T-helper 1 cell treated with Interleukin-12 subunit alpha and Interleukin-12 subunit beta and Interleukin-4 antibody, amounts not matched to agents 30 μg/mL and 1 μg/mL, for 36 hours (primary cell): Measurements from ENCODE around the gene FAF1.
"Not testable (repeated sequence)": the region's sequence is repeated elsewhere in the genome, so short reads cannot be mapped to it uniquely, and the experiment has no call there.

Experiments
- H3K27ac Mint-ChIP-seq: one replicate; pipeline ENCODE4 v1.8.0; 2021; ENCODE audit warnings: mild to moderate bottlenecking, mixed read lengths
- H3K27me3 Mint-ChIP-seq: one replicate; pipeline ENCODE4 v1.8.0; 2021; ENCODE audit warnings: low read depth, mixed read lengths
- H3K36me3 Mint-ChIP-seq: one replicate; pipeline ENCODE4 v1.8.0; 2021; ENCODE audit warnings: low read depth, mixed read lengths
- H3K4me1 Mint-ChIP-seq: one replicate; pipeline ENCODE4 v1.8.0; 2021; ENCODE audit warnings: low read depth, mixed read lengths
- H3K4me3 Mint-ChIP-seq: one replicate; pipeline ENCODE4 v1.8.0; 2021; ENCODE audit warnings: mild to moderate bottlenecking, moderate library complexity, mixed read lengths
- H3K9me3 Mint-ChIP-seq: one replicate; pipeline ENCODE4 v1.8.0; 2021; ENCODE audit warnings: mixed read lengths

Gene FAF1

DNA sequence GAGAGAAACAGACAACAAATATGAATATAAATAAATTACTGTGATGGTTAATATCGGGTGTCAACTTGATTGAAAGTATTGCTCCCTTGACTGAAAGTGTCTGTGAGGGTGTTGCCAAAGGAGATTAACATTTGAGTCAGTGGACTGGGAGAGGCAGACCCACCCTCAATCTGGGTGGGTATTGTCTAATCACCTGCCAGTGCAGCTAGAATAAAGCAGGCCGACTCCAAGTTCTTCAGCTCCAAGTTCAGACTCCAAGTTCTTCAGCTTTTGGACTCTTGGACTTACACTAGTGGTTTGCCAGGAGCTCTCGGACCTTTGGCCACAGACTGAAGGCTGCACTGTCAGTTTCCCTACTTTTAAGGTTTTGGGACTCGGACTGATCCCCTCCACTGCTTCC lies 232.5 kb downstream of the FAF1 start:
- H3K27ac Mint-ChIP-seq, H3K9me3 Mint-ChIP-seq, H3K27me3 Mint-ChIP-seq, H3K36me3 Mint-ChIP-seq, H3K4me3 Mint-ChIP-seq: not testable (repeated sequence)
- peaks cover 25% of the 10 kb centered on the region for H3K4me1 Mint-ChIP-seq

DNA sequence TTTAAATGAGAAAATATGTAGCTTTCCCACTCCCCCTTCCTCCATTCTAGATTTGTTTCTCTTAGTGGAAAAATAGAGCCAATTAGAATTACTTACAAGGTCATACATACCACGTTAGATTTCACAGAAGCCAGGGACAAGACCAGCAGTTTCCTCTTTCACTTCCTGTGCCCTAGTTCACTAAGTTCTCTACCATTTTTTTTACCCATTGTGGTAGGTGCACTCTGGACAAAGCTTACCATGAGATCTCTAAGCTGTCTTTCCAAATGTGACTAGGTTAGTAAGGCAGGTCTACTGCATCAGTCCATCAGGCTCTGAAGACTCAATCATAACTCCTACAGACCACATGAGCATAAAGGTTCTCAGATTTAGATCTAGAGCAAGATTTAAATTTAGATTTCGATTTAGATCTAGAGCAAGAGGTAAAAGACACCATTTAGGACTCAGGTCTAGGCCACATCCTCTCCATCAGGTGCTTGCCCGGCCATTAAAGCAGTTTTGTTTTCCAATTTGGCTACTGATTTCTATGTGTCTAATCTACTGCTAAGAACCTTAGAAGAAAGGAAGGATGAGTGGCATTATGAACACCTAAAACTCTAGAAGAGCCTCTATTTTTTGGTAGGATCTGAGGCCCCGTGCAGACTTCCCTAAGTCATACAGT lies 235.3 kb downstream of the FAF1 start:
- Mint-ChIP-seq H3K9me3 (no peaks in the 10 kb centered on the region), H3K4me3 (no peak overlapping the region), H3K36me3 (peaks cover 6% of the 10 kb centered on the region), H3K4me1 (peaks cover 21% of the 10 kb centered on the region), H3K27me3 (no peaks in the 10 kb centered on the region), H3K27ac (peak overlapping the region; percentile 58)

DNA sequence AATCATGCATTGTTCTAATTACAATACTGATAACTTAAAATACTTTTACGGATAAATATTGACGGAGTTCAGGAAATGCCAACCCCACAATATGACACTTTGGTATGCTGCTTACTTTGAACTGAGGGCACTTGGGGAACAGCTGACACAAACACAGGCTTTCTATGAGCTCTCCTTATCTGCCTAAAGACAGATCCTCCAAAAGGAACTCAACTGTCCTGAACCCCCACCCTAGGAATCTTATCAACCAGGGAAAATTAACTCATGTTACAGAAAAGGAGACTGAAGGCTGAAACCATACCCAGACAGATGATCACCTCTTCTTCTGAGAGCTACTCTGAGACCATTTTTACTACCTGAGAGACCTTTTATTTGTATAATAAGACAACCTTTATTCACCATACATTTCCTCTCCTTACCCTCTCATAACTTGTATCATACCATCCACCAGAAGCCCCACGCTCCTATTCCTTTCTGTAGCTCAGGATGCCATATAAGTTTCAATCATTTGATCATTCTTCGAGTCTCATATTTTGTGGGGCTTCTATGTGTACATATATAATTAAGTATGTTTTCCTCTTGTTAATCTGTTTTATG lies 239.5 kb downstream of the FAF1 start:
- H3K4me3 Mint-ChIP-seq: no peak overlapping the region
- no peaks in the 10 kb centered on the region for H3K27me3 Mint-ChIP-seq
- no peak overlapping the region for H3K27ac Mint-ChIP-seq
- peaks cover 8% of the 10 kb centered on the region for H3K36me3 Mint-ChIP-seq
- peaks cover 21% of the 10 kb centered on the region for H3K4me1 Mint-ChIP-seq
- peaks cover 5% of the 10 kb centered on the region for H3K9me3 Mint-ChIP-seq

DNA sequence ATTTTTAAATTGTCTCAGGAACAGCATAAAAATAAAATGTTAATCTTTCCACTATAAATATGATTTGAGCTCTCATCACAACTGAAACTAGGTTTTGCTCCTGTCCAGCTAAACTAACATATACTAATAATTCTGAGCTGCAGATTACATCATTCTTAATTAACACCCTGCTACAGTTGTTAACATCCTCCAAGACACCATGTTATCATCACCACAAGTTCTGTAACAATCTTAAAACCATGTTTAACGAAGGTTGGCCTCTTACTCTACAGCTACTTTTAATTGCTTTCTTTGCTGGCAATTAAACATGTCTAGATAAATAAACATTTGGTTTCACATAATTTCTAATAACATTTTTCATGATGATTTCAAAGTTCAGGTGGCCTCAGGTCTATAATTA lies 240.9 kb downstream of the FAF1 start:
- H3K27me3 Mint-ChIP-seq: no peaks in the 10 kb centered on the region

DNA sequence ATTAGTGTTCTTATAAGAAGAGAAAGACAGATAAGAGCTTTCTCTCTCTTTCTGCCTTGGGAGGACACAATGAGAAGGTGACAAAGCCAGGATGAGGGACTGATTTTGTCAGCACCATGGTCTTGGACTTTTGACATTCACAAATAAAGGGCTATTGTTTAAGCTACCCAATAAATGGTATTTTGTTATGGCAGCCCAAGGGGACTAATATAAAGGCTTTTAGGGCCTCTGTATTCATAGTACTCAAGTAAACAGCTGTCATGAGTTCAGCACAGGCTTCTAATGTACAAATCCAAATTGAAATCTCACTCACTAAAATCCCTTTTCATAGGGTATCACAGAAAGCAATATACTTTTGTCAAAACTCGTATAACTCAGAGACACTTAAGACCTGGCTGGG lies 242.7 kb downstream of the FAF1 start:
- H3K4me1 Mint-ChIP-seq: no peaks in the 10 kb centered on the region
- H3K27me3 Mint-ChIP-seq: no peaks in the 10 kb centered on the region
- peaks cover 4% of the 10 kb centered on the region for H3K36me3 Mint-ChIP-seq
- H3K27ac Mint-ChIP-seq: no peak overlapping the region
- H3K9me3 Mint-ChIP-seq: peaks cover 5% of the 10 kb centered on the region
- H3K4me3 Mint-ChIP-seq: no peak overlapping the region

More for the DNA sequence above, 240.9 kb downstream of the FAF1 start:
- H3K27ac Mint-ChIP-seq: no peak overlapping the region
- H3K36me3 Mint-ChIP-seq: peaks cover 7% of the 10 kb centered on the region
- no peak overlapping the region for H3K4me3 Mint-ChIP-seq
- peaks cover 5% of the 10 kb centered on the region for H3K9me3 Mint-ChIP-seq
- peaks cover 10% of the 10 kb centered on the region for H3K4me1 Mint-ChIP-seq

DNA sequence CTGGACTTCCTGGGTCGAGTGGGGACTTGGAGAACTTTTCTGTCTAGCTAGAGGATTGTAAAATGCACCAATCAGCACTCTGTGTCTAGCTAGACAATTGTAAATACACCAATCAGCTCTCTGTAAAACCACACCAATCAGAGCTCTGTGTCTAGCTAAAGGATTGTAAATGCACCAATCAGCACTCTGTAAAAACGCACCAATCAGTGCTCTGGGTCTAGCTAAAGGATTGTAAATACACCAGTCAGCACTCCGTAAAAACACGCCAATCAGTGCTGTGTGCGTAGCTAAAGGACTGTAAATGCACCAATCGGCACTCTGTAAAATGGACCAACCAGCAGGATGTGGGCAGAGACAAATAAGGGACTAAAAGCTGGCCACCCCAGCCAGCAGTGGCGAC lies 243.6 kb downstream of the FAF1 start:
- not testable (repeated sequence) for H3K4me3 Mint-ChIP-seq, H3K4me1 Mint-ChIP-seq, H3K27ac Mint-ChIP-seq, H3K9me3 Mint-ChIP-seq, H3K27me3 Mint-ChIP-seq, H3K36me3 Mint-ChIP-seq

DNA sequence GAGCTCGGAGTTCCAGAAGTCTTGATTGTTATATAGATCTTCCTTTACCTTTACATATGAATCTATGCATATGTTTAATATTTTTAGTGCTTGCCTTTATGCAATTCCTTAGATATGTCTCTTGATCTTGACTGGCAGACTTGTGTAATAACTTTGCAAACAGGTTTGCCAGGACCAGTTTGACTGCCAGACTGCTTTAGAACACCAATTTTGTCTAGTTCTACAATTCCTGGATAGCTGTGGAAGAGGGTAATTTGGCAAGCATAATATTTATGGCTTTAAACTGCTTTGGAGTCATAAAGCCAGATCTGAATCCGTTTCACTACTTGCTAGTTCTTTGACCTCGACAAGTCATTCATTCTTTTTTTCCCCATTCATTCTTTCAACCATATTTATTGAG lies 250.0 kb downstream of the FAF1 start:
- H3K9me3 Mint-ChIP-seq: no peaks in the 10 kb centered on the region
- H3K4me3 Mint-ChIP-seq: no peak overlapping the region
- H3K27me3 Mint-ChIP-seq: no peaks in the 10 kb centered on the region
- no peaks in the 10 kb centered on the region for H3K36me3 Mint-ChIP-seq
- H3K4me1 Mint-ChIP-seq: no peaks in the 10 kb centered on the region
- H3K27ac Mint-ChIP-seq: no peak overlapping the region

DNA sequence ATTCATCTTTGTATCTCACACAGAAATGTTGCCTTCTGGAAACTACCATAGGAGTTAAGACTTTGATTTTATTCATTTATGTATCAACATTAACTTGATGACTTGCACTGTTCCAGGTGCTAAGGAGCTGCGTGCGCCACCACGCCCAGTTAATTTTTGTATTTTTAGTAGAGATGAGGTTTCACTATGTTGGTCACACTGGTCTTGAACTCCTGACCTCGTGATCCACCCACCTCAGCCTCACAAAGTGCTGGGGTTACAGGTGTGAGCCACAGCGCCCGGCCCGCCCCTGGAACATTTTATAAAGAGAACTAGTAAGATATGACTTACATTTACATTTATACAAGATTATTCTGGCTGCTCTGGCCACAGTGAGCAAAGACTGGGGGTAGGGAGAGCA lies 252.2 kb downstream of the FAF1 start:
- H3K36me3 Mint-ChIP-seq: peaks cover 1% of the 10 kb centered on the region
- no peaks in the 10 kb centered on the region for H3K27me3 Mint-ChIP-seq
- H3K4me1 Mint-ChIP-seq: no peaks in the 10 kb centered on the region
- H3K27ac Mint-ChIP-seq: no peak overlapping the region
- no peaks in the 10 kb centered on the region for H3K9me3 Mint-ChIP-seq
- no peak overlapping the region for H3K4me3 Mint-ChIP-seq

DNA sequence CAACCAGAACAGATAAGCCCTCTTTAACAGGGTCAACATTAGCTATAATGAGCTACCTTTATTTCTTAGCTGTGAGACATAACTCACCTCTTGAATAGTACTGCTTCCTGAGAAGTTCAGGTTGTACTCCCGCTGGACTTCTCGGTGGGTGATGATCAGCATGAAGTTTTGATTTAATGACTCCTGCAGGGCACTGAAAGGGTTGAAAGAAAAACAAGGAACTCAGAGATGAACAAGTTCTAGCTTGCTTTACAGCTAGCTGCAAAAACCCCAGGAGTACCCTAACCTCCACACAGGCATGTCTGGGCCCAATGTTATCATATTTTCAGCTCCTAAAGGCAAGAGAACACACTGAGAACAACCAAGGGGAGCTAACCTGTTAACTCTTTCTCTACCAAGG lies 254.4 kb downstream of the FAF1 start:
- H3K27me3 Mint-ChIP-seq: no peaks in the 10 kb centered on the region
- no peak overlapping the region for H3K4me3 Mint-ChIP-seq
- H3K9me3 Mint-ChIP-seq: no peaks in the 10 kb centered on the region
- no peak overlapping the region for H3K27ac Mint-ChIP-seq
- no peaks in the 10 kb centered on the region for H3K4me1 Mint-ChIP-seq
- peaks cover 1% of the 10 kb centered on the region for H3K36me3 Mint-ChIP-seq

DNA sequence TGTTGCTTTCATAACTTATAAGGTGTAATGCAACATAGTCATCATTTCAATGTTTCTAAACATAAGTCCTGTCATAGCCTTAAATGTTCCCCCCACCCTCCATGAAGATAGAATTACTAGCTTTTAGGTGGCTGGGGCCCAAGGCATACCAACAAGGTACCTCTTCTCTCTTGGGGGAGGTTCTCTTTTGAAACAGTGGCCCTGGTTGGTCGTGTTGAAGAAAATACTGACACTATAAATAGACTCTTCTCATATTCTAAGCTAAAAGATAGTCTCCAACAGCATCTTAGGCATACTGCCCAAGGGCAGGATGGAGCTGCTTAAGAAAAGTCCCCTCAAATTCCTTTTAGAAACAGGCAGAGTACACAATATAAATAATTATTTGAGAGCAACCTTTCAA lies 255.0 kb downstream of the FAF1 start:
- Mint-ChIP-seq H3K36me3 (peaks cover 1% of the 10 kb centered on the region), H3K9me3 (no peaks in the 10 kb centered on the region), H3K4me1 (no peaks in the 10 kb centered on the region), H3K27ac (no peak overlapping the region), H3K27me3 (no peaks in the 10 kb centered on the region), H3K4me3 (no peak overlapping the region)

DNA sequence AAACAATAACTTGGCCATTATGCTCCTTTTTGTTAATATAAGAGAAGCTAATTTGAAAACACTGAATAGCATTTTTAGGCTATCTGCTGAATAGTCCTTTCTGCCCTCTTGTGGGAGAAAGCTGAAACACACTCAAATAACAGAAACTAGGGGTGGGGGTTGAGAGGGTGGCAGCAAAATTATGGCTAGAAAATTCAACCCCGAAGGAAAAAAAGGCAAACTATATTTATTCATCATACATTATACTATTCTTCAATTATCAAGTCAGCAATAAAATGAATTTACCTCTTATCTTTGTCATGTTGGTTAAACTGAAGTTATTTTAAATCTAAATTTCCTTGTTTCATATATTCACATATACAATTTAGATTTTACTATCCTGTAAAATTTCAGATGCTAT lies 255.9 kb downstream of the FAF1 start:
- H3K4me1 Mint-ChIP-seq: no peaks in the 10 kb centered on the region
- H3K4me3 Mint-ChIP-seq: no peak overlapping the region
- no peaks in the 10 kb centered on the region for H3K27me3 Mint-ChIP-seq
- no peak overlapping the region for H3K27ac Mint-ChIP-seq
- peaks cover 1% of the 10 kb centered on the region for H3K36me3 Mint-ChIP-seq
- H3K9me3 Mint-ChIP-seq: no peaks in the 10 kb centered on the region

DNA sequence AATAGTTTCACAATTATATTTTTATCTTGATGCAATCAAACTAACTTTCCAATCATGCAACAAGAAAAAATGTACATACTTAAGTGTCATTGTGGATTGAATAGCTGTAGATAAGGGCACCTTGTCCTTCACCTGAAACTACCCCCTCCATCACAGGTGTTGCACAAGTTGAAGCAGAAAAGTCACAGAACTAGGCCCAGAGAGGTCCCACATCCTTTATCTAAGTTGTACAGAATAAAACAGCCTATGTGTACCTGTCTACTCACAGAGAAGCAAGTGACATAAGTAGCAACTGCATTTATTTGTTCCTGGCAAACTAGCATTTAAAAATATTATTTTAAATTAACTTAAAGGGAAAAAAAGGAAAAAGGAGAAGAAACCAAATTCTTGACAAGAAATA lies 256.8 kb downstream of the FAF1 start:
- no peaks in the 10 kb centered on the region for H3K27me3 Mint-ChIP-seq
- no peaks in the 10 kb centered on the region for H3K9me3 Mint-ChIP-seq
- peaks cover 1% of the 10 kb centered on the region for H3K36me3 Mint-ChIP-seq
- H3K4me1 Mint-ChIP-seq: no peaks in the 10 kb centered on the region
- H3K4me3 Mint-ChIP-seq: no peak overlapping the region
- H3K27ac Mint-ChIP-seq: no peak overlapping the region

DNA sequence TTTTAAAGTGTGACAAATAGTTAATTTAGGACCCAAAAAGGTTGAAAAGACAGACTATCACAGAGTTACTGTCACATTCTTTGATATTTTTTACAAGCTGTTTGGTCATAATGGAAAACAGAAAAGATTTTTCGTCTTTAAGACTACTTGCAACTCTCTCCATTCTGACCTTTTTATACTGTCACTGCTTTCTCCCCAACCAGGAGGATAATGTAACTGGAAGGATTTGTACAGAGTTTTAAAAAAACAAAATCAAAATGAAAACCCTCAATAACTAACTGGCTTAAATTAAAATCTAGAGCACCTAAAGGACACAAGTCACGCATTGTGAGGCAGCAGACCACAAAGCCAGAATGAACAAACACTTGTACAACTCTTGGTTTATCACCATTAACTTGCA lies 257.7 kb downstream of the FAF1 start:
- peaks cover 1% of the 10 kb centered on the region for H3K36me3 Mint-ChIP-seq
- H3K27ac Mint-ChIP-seq: no peak overlapping the region
- no peaks in the 10 kb centered on the region for H3K27me3 Mint-ChIP-seq
- no peak overlapping the region for H3K4me3 Mint-ChIP-seq
- H3K4me1 Mint-ChIP-seq: no peaks in the 10 kb centered on the region
- no peaks in the 10 kb centered on the region for H3K9me3 Mint-ChIP-seq

DNA sequence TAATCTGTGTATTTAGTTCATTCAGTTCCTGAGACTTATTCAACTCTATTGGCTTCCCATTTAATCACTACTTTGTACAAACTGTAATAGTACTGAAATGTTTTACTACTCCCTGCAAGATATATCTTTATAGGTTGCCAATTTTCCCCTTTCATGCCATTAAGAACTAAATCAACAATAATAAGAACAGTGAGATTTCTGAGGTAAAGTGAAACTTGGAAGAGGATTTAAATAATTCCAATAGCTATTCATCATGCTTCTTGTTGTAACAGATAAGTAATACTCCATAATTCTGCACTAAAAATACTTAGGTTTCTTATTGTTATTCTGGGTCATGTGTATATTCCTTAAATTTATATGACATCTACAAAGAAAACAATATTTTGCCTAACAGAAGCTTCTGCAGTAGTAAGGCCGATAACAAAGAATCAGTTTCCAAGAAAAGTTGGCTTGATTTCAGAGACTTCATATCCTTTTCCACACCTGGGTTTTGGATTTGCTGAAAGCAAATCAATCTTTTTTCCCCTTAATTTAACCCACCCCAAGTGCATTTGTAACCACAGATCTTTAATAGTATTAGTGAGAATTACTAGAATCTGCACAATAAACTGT lies 258.3 kb downstream of the FAF1 start:
- H3K4me3 Mint-ChIP-seq: no peak overlapping the region
- no peaks in the 10 kb centered on the region for H3K9me3 Mint-ChIP-seq
- H3K36me3 Mint-ChIP-seq: peaks cover 1% of the 10 kb centered on the region
- H3K4me1 Mint-ChIP-seq: no peaks in the 10 kb centered on the region
- H3K27ac Mint-ChIP-seq: no peak overlapping the region
- H3K27me3 Mint-ChIP-seq: no peaks in the 10 kb centered on the region

DNA sequence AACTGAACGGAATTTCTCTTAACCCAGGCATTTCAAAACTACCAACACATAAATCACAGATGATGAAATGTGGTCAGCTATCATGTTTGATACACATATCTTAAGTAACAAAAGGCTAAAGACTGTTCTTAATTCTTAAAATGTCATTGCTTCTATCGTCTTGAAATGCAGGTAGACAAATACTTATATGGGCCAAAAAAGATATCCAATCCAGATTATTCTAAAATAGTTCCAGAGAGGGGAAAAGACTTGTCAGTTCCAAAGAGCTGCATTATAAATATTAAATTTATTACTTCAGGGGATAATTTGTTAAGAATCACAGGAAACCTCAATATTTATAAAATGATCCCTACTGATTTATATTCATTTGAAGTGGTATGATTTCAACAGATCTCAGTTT lies 259.4 kb downstream of the FAF1 start:
- no peaks in the 10 kb centered on the region for H3K27me3 Mint-ChIP-seq
- H3K36me3 Mint-ChIP-seq: peaks cover 1% of the 10 kb centered on the region
- no peak overlapping the region for H3K27ac Mint-ChIP-seq
- H3K4me1 Mint-ChIP-seq: no peaks in the 10 kb centered on the region
- H3K4me3 Mint-ChIP-seq: no peak overlapping the region
- no peaks in the 10 kb centered on the region for H3K9me3 Mint-ChIP-seq
